GM18526 (cell line): Measurements from ENCODE around the gene SYNCRIP.

Source experiments
- POLR2A ChIP-seq: IDR thresholded peaks from 3 replicates; pipeline ENCODE4 v1.6.1; 2011; ENCODE audit not compliant: insufficient read length; ENCODE audit errors: extremely low read depth

The SYNCRIP gene

GRCh38 chr6:85580118-85580877 is 62.4 kb downstream of the SYNCRIP start:
- no peak for TF ChIP-seq POLR2A

- no peak for TF ChIP-seq POLR2A
Measured at GRCh38 chr6:85579581-85579980, 63.1 kb downstream of the SYNCRIP start.

- TF ChIP-seq POLR2A, result no peak
Measured at GRCh38 chr6:85576476-85576875, 66.2 kb downstream of the SYNCRIP start.

GRCh38 chr6:85574932-85575598 is 67.6 kb downstream of the SYNCRIP start:
- TF ChIP-seq POLR2A, result no peak

- TF ChIP-seq POLR2A, result no peak
Measured at GRCh38 chr6:85569323-85569722, 73.4 kb downstream of the SYNCRIP start.

GRCh38 chr6:85568411-85568810 is 74.3 kb downstream of the SYNCRIP start:
- TF ChIP-seq POLR2A, result no peak

GRCh38 chr6:85565736-85566135 is 77.0 kb downstream of the SYNCRIP start:
- no peak for TF ChIP-seq POLR2A
